HG03558 (cell line): ENCODE results near the gene FAM107B.
"Not testable (repeated sequence)": the region's sequence is repeated elsewhere in the genome, so short reads cannot be mapped to it uniquely, and the experiment has no call there.

Experiments
- ATAC-seq: cut with Tn5 transposase; IDR thresholded peaks from one replicate; pipeline ENCODE4 v1.9.1; 2021; ENCODE audit warnings: moderate number of reproducible peaks; ENCODE audit not compliant: unreplicated experiment; ENCODE audit errors: extremely low read depth

Gene FAM107B

GRCh38 chr10:14645239-14645960, 129.3 kb downstream of the FAM107B start:
- no peak for ATAC-seq

DNA sequence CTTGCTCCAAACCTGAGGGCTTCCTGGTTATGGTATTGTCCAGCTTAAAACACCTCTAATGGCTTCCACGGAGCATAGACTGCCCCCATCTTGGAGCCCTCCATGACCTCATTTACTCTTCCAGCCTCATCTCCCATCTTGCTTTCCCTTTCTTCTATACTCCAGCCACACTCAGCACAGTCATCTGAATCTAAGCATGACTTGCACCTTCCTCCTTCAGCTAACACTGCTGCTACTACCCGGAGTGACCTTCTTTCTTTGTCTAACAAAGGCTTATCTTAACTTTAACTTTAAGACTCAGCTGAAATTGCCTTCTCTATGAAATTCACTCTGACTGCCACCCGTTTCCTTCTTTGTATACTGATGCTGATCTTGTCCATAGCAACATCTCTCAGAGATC, 135.1 kb downstream of the FAM107B start:
- ATAC-seq: no peak

DNA sequence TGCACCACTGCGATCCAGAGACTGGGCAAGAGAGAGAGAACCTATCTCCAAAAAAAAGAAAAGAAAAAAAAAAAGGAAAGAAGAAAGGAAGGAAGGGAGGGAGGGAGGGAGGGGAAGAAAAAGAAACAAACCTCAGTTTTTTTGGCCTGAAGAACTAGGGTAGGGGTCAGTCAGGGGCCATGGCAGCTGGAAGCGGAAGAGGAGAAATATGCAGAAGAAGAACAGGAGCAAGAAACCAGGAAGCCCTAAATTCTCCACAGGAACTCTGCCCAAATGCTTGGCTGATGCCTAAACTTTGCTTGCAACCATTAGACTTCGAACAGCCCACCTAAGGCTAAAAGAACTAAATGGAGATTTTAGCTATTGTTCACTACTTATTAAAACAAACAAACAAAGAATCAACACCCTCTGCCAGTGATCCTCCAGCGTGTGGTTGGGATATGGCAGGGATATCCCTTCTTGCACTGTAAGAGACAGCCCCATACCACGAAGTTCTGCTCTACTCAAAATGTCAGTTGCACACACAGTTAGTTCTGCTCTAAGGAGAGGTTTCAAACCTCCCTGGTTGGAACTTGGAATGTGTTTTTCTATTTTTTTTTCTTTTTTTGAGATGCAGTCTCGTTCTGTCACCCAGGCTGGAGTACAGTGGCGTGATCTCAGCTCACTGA, 139.5 kb downstream of the FAM107B start:
- ATAC-seq: no peak

GRCh38 chr10:14634572-14634971, 140.1 kb downstream of the FAM107B start:
- ATAC-seq: not testable (repeated sequence)

GRCh38 chr10:14625765-14626525, 148.8 kb downstream of the FAM107B start:
- no peak for ATAC-seq

GRCh38 chr10:14625192-14625631, 149.5 kb downstream of the FAM107B start:
- no peak for ATAC-seq

- ATAC-seq: no peak
These were observed 150.1 kb downstream of the FAM107B start for GRCh38 chr10:14624600-14624999.

- ATAC-seq: no peak
These were observed 150.8 kb downstream of the FAM107B start for GRCh38 chr10:14623931-14624330.

GRCh38 chr10:14621037-14621436, 153.7 kb downstream of the FAM107B start:
- no peak for ATAC-seq

DNA sequence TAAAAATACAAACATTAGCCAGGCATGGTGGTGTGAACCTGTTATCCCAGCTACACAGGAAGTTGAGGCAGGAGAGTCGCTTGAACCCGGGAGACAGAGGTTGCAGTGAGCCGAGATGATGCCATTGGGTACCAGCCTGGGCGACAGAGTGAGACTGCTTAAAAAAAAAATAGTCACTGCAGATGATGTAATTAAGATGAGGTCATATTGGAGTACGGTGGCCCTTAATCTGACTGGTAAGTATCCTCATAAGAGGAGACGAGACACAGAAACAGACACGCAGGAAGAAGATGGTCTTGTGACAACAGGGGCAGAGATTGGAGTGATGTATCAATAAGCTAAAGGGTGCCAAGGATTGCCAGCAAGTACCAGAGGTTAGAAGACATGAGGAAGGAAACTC, 156.0 kb downstream of the FAM107B start:
- ATAC-seq: no peak

GRCh38 chr10:14617852-14618251, 156.8 kb downstream of the FAM107B start:
- no peak for ATAC-seq

DNA sequence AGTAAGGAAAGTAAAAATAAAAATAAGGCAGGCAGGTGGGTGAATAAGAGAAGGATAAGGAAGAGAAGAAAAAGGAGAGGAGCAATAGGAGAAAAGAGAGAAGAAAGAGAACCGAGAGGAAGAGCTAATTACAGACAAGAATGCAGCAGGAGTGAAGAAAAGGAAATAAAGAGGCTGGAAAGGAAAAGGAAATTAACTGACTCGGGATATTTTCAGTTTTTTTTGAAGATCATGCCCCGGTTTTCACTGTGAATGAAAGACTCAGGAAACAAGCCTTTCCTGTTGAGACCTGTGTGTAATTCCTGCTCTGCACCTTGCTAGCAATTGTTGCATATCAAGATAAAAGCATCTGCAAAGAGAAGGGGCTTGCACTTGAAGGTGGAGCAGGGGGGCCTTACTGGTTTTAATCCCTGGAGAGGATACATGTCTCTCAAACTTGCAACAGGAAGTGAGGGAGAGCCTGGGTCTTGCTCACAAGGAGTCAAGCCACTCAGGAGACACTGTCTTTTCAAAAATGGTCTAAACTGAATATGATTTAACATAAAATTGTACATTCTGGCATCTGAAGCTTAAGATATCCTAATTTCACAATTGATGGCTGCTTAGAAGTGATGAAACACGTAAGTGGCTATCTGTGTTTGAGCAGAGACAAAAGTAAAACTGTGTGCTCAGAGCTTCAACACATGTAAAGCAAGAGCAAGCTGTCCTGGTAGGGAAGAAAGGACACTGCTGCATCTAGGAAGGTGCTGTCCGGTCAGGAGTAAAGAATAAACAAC, 157.6 kb downstream of the FAM107B start:
- no peak for ATAC-seq

- ATAC-seq: no peak
These were observed 158.2 kb downstream of the FAM107B start for GRCh38 chr10:14616465-14616864.

- no peak for ATAC-seq
These were observed 161.1 kb downstream of the FAM107B start for GRCh38 chr10:14613588-14613920.

- no peak for ATAC-seq
These were observed 161.7 kb downstream of the FAM107B start for GRCh38 chr10:14612873-14613587.

DNA sequence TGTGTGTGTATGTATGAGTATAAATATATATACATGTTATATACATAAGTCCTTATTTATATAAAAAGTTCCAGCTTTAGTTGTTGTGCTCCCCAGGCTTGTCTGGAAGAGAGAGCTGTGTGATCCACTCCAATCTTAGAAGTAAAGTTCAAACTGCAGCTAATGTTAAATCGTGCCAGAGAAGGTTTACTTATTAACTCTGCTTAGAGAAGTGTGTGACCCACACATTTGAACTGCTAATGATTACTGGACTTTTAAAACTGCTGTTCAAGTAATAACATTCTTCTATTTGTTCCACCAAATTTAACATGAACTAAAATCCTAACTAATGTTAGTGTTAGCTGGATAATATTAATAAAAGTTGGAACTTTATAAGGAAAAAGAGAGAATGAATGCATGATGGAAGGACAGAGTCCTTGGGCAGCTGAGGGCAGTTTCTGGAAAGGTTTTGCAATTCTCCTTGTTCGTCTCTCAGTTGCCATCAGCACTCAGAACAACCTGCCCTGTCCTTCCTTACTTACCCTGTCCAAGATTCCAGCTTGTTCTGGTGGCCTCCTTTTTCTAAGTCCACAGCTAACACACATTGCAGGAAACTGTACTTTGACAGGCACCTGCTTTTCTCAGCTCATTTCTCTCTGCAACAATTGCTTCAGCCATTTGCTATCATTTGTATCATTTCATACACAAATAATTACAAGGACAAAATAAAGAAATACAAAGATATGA, 162.6 kb downstream of the FAM107B start:
- ATAC-seq: no peak

- no peak for ATAC-seq
These were observed 165.5 kb downstream of the FAM107B start for GRCh38 chr10:14609178-14609577.

DNA sequence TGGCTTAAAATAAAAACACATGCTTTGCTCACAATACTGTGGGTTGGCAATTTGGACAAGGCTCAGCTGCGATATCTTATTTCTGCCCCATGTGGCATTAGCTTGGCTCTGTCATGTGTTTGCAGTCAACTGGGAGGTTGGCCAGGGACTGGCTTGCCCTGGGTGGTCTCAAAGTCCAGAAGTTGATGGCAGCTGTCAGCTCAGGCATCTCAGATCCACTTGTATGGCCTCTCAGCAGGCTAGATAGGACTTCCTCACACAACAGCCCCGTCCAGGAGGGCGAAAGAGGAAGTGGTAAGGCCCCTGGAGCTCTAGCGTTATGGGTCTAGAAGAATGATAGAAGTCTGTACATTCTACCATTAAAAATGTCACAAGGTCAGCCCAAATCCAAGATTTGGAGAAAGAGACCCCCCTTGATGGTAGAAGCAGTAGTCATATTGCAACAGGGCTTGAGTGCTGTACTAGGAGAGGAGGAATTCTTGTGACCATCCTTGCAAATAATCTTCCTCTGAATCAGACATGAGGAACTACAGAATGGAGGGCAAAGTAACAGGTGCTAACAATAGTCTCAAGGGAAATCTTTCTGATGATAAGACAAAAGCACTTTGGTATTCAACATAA, 166.2 kb downstream of the FAM107B start:
- ATAC-seq: no peak

DNA sequence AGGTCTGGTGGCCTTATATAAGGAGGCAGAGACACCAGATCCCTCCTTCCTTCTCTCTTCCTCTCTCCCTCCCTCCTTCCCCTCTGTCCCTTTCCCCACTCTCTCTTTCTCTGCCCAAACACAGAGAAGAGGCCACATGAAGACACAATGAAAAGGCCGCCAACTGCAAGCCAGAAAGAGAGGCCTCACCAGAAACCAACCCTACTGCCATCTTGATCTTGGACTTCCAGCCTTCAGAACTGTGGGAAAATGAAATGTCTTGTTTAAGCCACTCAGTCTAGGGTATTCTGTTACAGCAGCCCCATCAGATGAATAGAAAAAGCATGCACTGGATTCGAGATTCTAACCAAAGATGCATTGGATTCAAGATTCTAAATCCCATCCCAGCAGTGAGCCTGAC, 168.1 kb downstream of the FAM107B start:
- no peak for ATAC-seq
